A549 treated with Hydrocortisone at 1 μM for 4 hours (cell line): ENCODE results near the gene TADA2A. TPM values are rescaled to one million over a fixed set of nuclear protein-coding genes. Genes with fewer than 3 reads are reported as not detected.

Experiments used
- total RNA-seq: library from RNA; stranded (reverse); fragments of 200-300 nt; extraction: Qiagen RNA extraction; gene quantifications from 5 replicates; pipeline ENCODE4 v1.2.3, GENCODE V29; 2022

TADA2A gene
- 11.8 to 14.9 TPM (median 12.7 TPM) in 5 replicates for total RNA-seq

GRCh38 chr17:37406635-37407461 lies at the start of gene TADA2A, which contains the start of gene ACACA:
Gene TADA2A, plus strand, starts transcription at chr17:37406886. Its CDS starts 4,480 bp downstream, at chr17:37411366.
Gene ACACA, minus strand, starts transcription at chr17:37406836. Its CDS starts 537 bp downstream, at chr17:37406299.

DNA sequence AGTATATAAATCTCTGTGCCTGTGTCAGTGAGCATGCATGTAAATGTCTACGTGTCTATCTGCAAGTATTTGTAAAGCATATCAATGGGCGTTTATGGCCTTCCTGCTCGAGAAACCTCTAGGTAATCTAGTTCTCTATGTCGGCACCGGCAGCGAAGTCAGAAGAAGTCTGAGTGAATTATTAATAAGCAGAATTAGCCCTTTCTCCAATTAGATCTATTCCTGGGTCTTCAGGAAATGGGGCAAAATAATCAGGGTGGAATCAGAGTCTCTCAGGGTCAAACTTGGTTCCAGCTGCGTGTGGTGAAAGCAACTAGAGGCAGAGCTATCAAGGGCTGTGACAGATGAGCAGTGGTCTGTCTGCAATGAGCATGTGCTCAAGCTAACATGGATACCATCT lies 31.0 kb upstream of the TADA2A start, which contains the start of gene C17orf78:
Gene C17orf78, plus strand, starts transcription at position 280 of the 400 bp plus-strand sequence. Its CDS starts 108 bp downstream, at position 388.

DNA sequence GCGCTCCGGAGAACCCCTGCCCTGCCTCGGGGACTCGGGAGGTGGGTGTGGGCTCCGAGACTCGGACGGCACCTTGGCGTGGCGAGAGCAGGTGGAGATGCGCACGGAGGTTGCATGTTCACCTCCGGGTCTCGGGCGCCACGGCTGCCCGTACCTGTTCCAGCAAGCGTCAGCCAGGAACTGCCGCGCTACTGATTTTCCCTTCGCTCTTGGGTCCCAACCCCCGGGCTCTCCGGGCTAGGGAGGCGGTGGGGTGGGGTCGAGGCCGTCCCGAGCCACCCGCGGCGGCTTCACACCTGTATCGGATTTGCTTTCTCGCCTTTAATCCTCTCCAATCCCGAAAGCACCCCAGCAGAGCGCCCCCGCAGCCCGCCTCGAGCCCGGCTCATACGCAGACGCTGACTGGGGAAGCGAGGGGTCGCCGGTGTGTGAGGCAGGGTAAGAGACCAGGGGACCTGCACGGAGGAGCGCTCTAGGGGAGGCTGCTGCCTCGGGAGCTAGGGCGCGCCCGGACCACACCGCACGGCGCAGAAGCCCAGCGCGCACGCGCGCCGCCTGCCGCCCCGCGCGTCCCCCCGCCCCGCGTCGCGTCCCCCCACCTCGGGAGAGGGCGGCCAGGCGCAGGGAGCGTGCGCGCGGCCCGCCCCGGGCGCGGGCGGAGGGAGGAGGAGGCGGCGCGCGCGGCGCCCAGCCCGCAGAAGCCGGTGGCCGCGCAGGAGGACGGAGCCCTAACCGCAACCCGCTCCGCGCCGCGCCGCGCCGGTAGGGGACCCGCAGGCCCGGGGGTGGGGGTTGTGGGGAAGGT lies 82.7 kb downstream of the TADA2A start, which contains the start of gene DUSP14:
Gene DUSP14, plus strand, starts transcription at position 695 of the 805 bp plus-strand sequence. CDS start 22,382 bp downstream, outside the sequence.

Other genes starting within 250 kb of the TADA2A start
- not detected in 5 replicates for gene C17orf78, start 30.9 kb upstream of the TADA2A start, total RNA-seq
- gene ACACA, start 50 bp upstream of the TADA2A start, total RNA-seq, result 45.9 to 56.7 TPM (median 48.1 TPM) in 5 replicates
- 44.9 to 53.6 TPM (median 50.1 TPM) in 5 replicates for gene DUSP14, start 83.0 kb downstream of the TADA2A start, total RNA-seq
- 11.5 to 16.5 TPM (median 13.3 TPM) in 5 replicates for gene SYNRG, start 202.5 kb downstream of the TADA2A start, total RNA-seq
- 25.3 to 32.4 TPM (median 27.6 TPM) in 5 replicates for gene DDX52, start 236.6 kb downstream of the TADA2A start, total RNA-seq